HepG2 (cell line): ENCODE data around the gene WDR91. TPM values are rescaled to one million over a fixed set of nuclear protein-coding genes. Genes with fewer than 3 reads are reported as not detected.

Experiments used
- ATAC-seq: fragments of 200-7000 bp; cut with Tn5 transposase; 3 replicates; pipeline ENCODE4 v1.9.1; 2020; ENCODE audit warnings: mild to moderate bottlenecking, moderate library complexity
- BruUV-seq: library from RNA; stranded (reverse); fragments of 400-500 nt; replicated peaks from 2 replicates; lab custom pipeline; 2021; lab: Mats Ljungman, UMichigan
- CTCF ChIA-PET: fragments of 300-600 bp; formaldehyde crosslinking; extraction: SDS; loops from one replicate; lab custom pipeline; 2021; ENCODE audit warnings: low total read pairs, inconsistent platforms, low intra/inter-chr PET ratio; lab: Yijun Ruan, JAX
- POLR2A ChIA-PET: fragments of 350-600 bp; sonication (Branson Sonifier 250); formaldehyde crosslinking; loops from one replicate; lab custom pipeline; 2020; ENCODE audit warnings: antibody characterized with exemption, inconsistent platforms; lab: Yijun Ruan, JAX
- DNase-seq: peaks from one replicate; pipeline ENCODE4 v3.0.0-alpha.2; 2015; ENCODE audit warnings: low spot score
- FAIRE-seq: peaks from 3 replicates; lab custom pipeline; 2011; peaks lifted over from hg19 to GRCh38; lab: Jason Lieb, UNC
- H2AFZ ChIP-seq: one replicate; pipeline ENCODE4 v1.6.1; 2011; ENCODE audit warnings: low read length, inconsistent platforms
- H3K27ac ChIP-seq: fragments of 300-600 bp; 3 replicates; pipeline ENCODE4 v1.8.0; 2011; ENCODE audit warnings: mixed run types, mild to moderate bottlenecking, mixed read lengths, low read length, inconsistent platforms; ENCODE audit not compliant: insufficient read depth; ENCODE audit errors: extremely low read length
- H3K27me3 ChIP-seq, 2 experiments: fragments of 200-600 bp in 1 of 2; 2 replicates in 1 of 2; 3 replicates in 1 of 2; pipeline versions ENCODE4 v1.6.0 to v1.8.0; 2011; ENCODE audit warnings: low read length in 2 of 2, mild to moderate bottlenecking in 2 of 2, moderate library complexity in 2 of 2, inconsistent platforms in 1 of 2; ENCODE audit not compliant: insufficient read depth in 2 of 2, control insufficient read depth in 1 of 2
- H3K36me3 ChIP-seq, 2 experiments: fragments of 200-600 bp in 1 of 2; replicated peaks in 1 of 2; 2 replicates in 1 of 2; 3 replicates in 1 of 2; pipeline versions ENCODE4 v1.5.1 to v1.8.0; 2011; ENCODE audit warnings: low read length in 2 of 2, inconsistent platforms in 1 of 2; ENCODE audit not compliant: insufficient read depth in 2 of 2, control insufficient read depth in 1 of 2
- H3K4me1 ChIP-seq: 2 replicates; pipeline ENCODE4 v1.5.1; 2012; ENCODE audit warnings: low read length, inconsistent platforms; ENCODE audit not compliant: insufficient read depth
- H3K4me2 ChIP-seq: 2 replicates; pipeline ENCODE4 v1.6.0; 2011; ENCODE audit warnings: low read depth, low read length, inconsistent platforms
- H3K4me3 ChIP-seq, 3 experiments: fragments of 200-600 bp in 1 of 3; sonication (generic), shearing (Covaris generic) in 1 of 3; replicated peaks in 1 of 3; 2 replicates each; pipeline ENCODE4 v1.5.1; 2011 to 2016; ENCODE audit warnings: low read length in 3 of 3, inconsistent platforms in 2 of 3, low read depth in 2 of 3, mild to moderate bottlenecking in 2 of 3, control low read depth in 1 of 3, mixed read lengths in 1 of 3; ENCODE audit not compliant: insufficient read depth in 1 of 3
- H3K79me2 ChIP-seq: one replicate; pipeline ENCODE4 v1.6.1; 2011; ENCODE audit warnings: low read length, inconsistent platforms; ENCODE audit not compliant: insufficient read depth
- H3K9ac ChIP-seq: 2 replicates; pipeline ENCODE4 v1.6.0; 2011; ENCODE audit warnings: mild to moderate bottlenecking, low read depth, low read length, inconsistent platforms; ENCODE audit not compliant: insufficient read depth
- H3K9me3 ChIP-seq: 2 replicates; pipeline ENCODE4 v1.5.1; 2012; ENCODE audit warnings: mild to moderate bottlenecking, low read length
- H4K20me1 ChIP-seq: 2 replicates; pipeline ENCODE4 v1.6.0; 2011; ENCODE audit warnings: inconsistent platforms, mild to moderate bottlenecking, low read length, moderate library complexity; ENCODE audit not compliant: insufficient read depth
- E2F1 ChIP-seq: sonication (generic); formaldehyde crosslinking; IDR thresholded peaks from 2 replicates; pipeline ENCODE4 v1.5.0; 2020; ENCODE audit warnings: missing genetic modification reagents
- KAT7 ChIP-seq: IDR thresholded peaks from 2 replicates; pipeline ENCODE4 v1.6.1; 2018; ENCODE audit warnings: borderline replicate concordance, missing compliant biosample characterization
- LBX2 ChIP-seq: sonication (generic); formaldehyde crosslinking; IDR thresholded peaks from 2 replicates; pipeline ENCODE4 v1.5.0; 2020; ENCODE audit warnings: missing genetic modification reagents, mild to moderate bottlenecking, borderline replicate concordance
- TRAFD1 ChIP-seq: sonication (generic); formaldehyde crosslinking; IDR thresholded peaks from 2 replicates; pipeline ENCODE4 v1.5.1; 2020; ENCODE audit warnings: missing genetic modification reagents, mild to moderate bottlenecking, borderline replicate concordance
- ZFP62 ChIP-seq: sonication (generic); formaldehyde crosslinking; IDR thresholded peaks from 2 replicates; pipeline ENCODE4 v1.4.0; 2020; ENCODE audit warnings: missing genetic modification reagents
- WGBS: methylation state at CpG from one replicate; pipeline ENCODE4 v1.1.6; 2017; ENCODE audit warnings: low lambda C conversion rate; 5-methylcytosine and 5-hydroxymethylcytosine counted together
- in situ Hi-C: cut with HindIII; loops from 2 replicates; pipeline ENCODE4 v1.10.0; 2017; ENCODE audit warnings: low pct_unique_long_range_greater_than_20kb; ENCODE audit not compliant: extremely low pct_ligation_motif_present
- intact Hi-C: fragments of 100-400 bp; cut with micrococcal nuclease; formaldehyde crosslinking; loops from one replicate; pipeline ENCODE4 v1.10.0; 2022; ENCODE audit not compliant: unreplicated experiment
- polyA plus RNA-seq, 8 experiments: library from polyadenylated mRNA; depleted of rRNA in 3 of 8; stranded (reverse) in 7 of 8; unstranded in 1 of 8; fragments of >200 nt; fragmentation: Illumina TruSeq in 4 of 8; extraction: Trizol in 4 of 8; gene quantifications; 2 replicates each; pipeline versions ENCODE4 v1.2.1 to v1.2.3, GENCODE V29; 2011 to 2016; ENCODE audit warnings: low read depth in 4 of 8, missing spikeins in 1 of 8, mixed read lengths in 1 of 8; ENCODE audit not compliant: insufficient read depth in 1 of 8
- total RNA-seq, 5 experiments: library from RNA; depleted of rRNA; stranded (reverse); fragments of >200 nt; fragmentation: Illumina TruSeq; extraction: Trizol; gene quantifications; 2 replicates each; pipeline ENCODE4 v1.2.3, GENCODE V29; 2016; ENCODE audit warnings: low read depth in 1 of 5

Gene WDR91
- total and polyA plus RNA-seq, 2 of the 13 experiments (the other 11 are each of a cell fraction or from before 2014, with no cell fraction given): 11.6 to 12.1 TPM

GRCh38 chr7:135232087-135232486, 20.8 kb upstream of the WDR91 start:
- ChIA-PET POLR2A (interaction anchor here (1.3 kb wide), 1 partner anchor 22 kb away, joined by 3 read pairs; no protein-coding TSS in a partner anchor), CTCF (no interaction called here)
- Histone ChIP-seq H3K27ac (no peak overlapping the region), H4K20me1 (no peaks in the 10 kb centered on the region), H3K4me1 (peaks cover 31% of the 10 kb centered on the region), H3K79me2 (no peaks in the 10 kb centered on the region), H3K9me3 (no peaks in the 10 kb centered on the region), H3K4me3 (no peak overlapping the region), H2AFZ (no peak overlapping the region), H3K27me3 (no peaks in the 10 kb centered on the region), H3K36me3 (no peaks in the 10 kb centered on the region), H3K4me2 (no peak overlapping the region; the same call in 1 of the 2 replicates), H3K9ac (no peak overlapping the region)
- ATAC-seq (no peak), DNase-seq (no peak), FAIRE-seq (no peak)
- intact Hi-C loops (no loop called here), in situ Hi-C loops (no loop called here)
- WGBS: 56% methylated on average over 6 of the region's 6 CpGs
- no TSS peak for BruUV-seq
- TF ChIP-seq TRAFD1 (CRISPR knock-in tag): no peak
- no peak for TF ChIP-seq KAT7 (CRISPR knock-in tag)
- TF ChIP-seq ZFP62: no peak
- TF ChIP-seq E2F1 (CRISPR knock-in tag): no peak
- TF ChIP-seq LBX2 (CRISPR knock-in tag): no peak
